HG03432 (cell line): ENCODE measurements around the gene ERVW-1.
"Not testable (repeated sequence)": the region's sequence is repeated elsewhere in the genome, so short reads cannot be mapped to it uniquely, and the experiment has no call there.

ENCODE experiments used
- ATAC-seq: cut with Tn5 transposase; IDR thresholded peaks from one replicate; pipeline ENCODE4 v1.9.1; 2021; ENCODE audit warnings: mild to moderate bottlenecking, moderate library complexity; ENCODE audit not compliant: unreplicated experiment

The ERVW-1 gene

DNA sequence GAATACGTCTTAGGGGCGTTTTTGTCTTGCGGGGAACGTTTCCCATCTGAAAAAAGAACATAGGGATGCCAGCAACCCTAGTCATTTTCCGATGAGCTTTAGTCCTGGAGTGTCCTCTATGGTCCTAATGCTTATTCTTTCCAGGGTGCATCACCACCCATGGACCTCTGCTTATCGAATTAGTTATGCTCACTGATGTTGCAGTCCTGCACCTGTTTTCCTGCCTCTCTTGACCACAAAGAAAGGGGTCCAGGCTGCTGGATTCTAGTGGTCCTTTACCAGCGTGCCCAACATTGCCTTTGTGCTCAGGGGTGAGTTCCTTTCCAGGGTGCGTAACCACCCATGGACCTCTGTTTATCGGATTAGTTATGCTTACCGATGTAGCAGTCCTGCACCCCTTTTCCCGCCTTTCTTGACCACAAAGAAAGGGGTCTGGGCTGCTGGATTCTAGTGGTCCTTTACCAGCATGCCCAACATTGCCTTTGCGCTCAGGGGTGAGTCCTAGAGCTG is 2.4 kb downstream of the ERVW-1 start:
- not testable (repeated sequence) for ATAC-seq

DNA sequence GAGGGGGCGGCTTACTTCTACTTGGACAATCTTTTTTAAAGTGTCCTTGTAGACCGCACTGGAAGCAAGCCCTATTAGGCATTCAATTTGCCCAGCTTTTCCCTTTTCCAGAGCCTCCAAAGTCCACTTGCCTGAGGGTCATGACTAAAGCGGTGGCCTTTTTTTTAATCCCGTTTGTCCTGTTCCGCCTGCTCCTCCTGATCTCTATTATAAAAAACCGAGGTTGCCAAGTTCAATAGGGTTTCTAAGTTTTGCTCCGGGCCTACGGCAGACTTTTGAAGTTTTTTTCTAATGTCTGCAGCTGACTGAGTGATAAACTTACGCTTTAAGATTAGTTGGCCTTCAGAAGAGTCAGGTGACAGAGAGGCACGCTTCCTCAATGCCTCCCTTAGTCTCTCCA is 3.8 kb downstream of the ERVW-1 start:
- not testable (repeated sequence) for ATAC-seq

DNA sequence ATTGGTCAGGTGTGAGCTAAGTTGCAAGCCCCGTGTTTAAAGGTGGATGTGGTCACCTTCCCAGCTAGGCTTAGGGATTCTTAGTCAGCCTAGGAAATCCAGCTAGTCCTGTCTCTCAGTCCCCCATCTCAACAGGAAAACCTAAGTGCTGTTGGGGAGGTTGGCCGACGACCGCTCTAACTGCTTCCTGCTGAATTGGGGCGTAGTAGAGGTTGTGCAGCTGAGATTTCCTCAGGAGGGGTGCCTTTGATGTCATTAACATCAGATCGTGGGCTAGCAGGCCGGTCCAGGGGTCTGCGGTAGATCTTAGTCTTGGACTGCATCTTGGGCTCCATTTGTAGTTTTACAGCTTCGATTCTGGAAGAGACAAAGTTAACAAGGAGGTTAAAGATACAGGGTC is 9.2 kb downstream of the ERVW-1 start:
- ATAC-seq, result not testable (repeated sequence)

DNA sequence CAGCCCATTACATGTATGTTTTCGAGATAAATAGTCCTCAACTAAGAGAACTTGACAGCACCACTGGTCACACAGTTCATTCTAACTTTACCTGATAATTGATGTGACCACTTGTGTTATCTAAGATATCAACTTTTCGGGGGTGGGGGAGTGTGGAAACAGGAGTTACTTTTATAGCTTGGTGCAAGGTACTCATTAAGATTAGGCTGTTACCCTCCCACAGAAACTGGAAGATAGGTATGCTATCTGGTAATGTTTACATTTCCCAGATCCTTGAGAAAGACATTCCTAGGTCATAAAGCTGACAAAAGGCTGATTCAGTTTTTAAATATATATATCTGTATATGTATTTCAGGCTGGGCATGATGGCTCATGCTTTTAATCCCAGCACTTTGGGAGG is 11.1 kb downstream of the ERVW-1 start:
- no peak for ATAC-seq

DNA sequence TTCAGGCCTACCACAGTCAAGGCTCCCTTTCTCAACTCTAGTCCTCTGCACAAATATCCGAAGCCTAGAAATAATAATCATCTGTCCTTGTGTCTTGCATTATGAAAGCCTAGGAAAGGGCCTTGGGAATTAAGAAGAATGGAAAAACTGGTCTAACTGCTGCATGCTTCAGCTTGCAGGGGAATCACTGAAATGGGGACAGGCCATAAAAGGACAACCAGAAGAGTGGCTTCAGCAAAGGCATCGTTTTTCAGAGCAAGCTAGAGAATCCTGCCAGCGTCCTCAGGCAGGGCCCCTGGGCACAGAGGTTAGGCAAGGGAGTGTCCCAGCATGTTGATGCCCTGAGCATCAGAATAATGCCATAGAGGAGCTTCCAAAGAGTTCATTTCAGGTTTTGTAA is 13.2 kb downstream of the ERVW-1 start:
- no peak for ATAC-seq

DNA sequence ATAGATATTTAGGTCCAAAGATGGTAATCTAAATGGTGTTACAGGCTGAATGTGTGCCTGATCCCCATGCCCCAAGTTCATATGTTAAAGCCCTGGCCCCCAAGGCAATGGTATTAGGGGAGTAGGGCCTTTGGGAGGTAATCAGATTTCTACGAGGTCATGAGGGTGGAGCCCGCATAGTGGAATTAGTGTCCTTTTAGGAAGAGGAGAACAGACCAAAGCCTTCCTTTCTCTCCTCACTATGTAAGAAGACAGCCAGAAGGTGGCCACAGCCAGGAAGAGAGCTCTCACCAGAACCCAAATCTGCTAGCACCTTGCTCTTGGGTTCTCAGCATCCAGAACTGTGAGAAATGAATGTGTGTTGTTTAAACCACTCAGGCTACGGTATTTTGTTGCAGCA is 15.2 kb downstream of the ERVW-1 start:
- ATAC-seq, result no peak

DNA sequence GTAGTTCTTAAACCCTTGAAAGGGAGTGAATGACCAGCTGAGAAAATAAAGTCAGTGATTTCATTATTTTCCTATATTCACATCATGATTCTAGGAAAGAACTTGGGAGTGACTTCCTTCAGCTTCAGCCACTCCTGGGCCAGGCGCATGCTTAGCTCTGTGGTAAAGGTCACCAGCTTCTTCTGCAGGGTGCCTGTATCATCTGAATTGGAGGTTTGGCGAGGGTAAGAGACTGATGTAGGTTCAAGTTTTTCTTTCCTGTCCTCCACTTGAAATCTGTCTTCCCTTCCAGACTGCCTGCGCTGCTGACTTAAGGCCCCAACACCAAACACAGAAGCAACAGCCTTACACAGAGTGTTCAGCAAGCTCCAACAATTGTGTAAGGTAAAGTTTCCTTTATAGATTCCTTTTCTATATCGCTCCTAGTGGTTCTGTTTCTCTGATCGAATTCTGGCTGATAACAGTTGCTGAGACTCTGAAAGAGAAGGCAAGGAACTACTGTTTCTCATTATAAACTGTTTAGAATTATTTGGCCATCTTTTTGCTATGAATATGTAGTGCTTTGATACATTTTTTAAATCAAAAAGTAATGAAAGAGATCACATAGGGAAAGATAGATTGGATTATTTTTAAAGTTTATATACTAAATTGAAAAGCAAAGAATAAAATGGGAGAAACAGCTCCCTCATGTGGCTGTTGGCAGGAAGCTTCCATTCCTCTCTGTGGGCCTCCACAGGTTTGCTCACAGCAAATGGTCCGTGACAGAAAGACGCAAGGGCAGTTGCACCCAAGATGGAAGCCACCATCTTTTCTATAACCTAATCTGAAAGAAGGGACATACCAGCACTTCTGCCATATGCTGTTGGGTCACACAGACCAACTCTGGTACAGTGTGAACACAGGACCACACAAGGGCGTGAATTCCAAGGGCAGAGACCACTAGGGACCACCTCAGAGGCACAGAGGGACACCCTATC is 16.4 kb downstream of the ERVW-1 start:
- peak; percentile 84 for ATAC-seq

DNA sequence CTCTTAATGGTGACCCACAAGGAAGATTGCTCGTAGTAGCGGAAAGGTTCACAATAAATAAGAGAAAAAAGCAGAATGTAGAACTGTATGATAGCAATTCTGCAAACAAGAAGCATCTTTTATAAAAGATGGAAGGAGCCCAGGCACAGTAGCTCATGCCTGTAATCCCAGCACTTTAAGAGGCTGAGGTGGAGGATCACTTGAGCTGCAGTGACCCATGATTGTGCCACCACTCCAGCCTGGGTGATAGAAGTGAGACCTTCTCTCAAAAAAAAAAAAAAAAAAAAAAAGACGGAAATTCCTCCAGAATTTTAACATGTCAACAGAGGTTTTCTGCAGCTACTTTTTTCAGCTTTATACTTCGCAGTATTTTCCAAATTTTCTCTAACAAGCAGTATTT is 17.2 kb downstream of the ERVW-1 start:
- no peak for ATAC-seq

DNA sequence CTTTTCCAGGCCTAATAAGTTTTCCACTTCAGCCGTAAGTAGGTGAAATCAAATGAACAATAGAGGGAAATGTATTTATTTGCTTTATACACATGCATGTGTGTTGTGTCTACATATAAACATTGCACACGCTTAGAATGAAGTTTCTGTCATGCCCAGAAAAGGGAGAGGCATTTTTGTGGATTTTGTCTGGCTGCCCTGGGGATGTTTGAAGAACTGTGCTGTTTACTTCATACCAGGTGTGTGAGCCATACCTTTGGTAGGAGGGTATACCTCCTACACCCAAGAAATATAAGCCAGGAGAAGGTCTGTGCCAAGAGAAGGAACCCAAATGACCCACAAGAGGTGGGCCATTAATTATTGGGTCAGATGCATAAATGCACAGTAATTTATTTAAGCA is 17.6 kb downstream of the ERVW-1 start:
- no peak for ATAC-seq

DNA sequence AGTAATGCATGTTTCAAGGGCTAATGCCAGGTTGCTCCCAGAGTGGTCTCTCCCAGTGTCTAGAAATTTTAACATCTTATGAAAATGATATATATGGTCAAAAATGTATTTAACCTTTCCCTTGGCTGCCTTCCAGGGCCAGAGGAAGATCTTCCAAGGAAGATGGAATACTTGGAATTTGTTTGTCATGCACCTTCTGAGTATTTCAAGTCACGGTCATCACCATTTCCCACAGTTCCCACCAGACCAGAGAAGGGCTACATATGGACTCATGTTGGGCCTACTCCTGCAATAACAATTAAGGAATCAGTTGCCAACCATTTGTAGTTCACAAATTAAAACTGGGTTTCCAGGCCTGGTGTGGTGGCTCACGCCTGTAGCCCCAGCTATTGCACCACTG is 21.5 kb downstream of the ERVW-1 start:
- ATAC-seq, result no peak

DNA sequence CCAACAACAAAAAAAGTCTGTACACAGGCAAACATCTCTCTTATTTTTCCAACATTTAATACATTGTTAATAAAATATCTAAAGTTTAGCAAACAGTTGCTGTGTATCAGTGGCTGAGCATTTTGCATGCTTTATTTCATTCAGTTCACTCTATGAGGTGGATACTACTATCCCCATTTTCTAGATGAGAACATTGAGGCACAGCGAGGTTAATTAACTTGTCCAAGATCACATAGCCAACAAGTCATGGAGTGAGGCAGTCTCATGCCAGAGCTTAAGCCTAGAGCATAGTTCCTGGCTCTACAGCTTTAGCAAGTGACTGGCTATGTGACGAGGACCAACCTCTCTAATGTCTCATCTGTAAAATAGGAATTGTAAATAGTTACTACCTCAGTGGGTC is 26.1 kb downstream of the ERVW-1 start:
- ATAC-seq, result no peak

DNA sequence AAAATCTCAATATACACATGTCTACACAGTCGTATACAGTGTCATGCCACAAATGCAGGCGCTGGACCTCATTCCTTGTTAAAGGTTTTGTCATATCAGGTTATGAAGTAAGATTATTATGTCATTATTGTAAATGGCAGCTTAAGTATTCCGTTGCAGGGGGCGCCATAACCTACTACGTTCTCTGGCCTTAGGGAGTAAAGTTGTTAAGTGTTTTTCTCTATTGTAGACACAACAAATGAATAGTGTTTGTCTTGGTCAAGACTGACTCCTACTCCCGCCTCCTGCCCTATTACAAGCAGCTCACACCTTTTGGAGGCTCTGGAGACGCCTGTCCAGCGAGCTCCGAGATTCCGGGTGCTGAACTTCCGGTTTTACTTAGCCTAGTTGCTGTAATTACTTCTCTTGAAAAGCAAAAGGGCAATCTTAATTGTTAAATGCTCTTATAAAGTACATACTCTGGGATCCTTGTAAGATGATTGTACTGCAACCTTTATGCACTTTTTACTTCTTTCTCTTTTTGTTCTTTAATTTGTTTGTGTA is 29.5 kb downstream of the ERVW-1 start:
- ATAC-seq, result peak; percentile 48

DNA sequence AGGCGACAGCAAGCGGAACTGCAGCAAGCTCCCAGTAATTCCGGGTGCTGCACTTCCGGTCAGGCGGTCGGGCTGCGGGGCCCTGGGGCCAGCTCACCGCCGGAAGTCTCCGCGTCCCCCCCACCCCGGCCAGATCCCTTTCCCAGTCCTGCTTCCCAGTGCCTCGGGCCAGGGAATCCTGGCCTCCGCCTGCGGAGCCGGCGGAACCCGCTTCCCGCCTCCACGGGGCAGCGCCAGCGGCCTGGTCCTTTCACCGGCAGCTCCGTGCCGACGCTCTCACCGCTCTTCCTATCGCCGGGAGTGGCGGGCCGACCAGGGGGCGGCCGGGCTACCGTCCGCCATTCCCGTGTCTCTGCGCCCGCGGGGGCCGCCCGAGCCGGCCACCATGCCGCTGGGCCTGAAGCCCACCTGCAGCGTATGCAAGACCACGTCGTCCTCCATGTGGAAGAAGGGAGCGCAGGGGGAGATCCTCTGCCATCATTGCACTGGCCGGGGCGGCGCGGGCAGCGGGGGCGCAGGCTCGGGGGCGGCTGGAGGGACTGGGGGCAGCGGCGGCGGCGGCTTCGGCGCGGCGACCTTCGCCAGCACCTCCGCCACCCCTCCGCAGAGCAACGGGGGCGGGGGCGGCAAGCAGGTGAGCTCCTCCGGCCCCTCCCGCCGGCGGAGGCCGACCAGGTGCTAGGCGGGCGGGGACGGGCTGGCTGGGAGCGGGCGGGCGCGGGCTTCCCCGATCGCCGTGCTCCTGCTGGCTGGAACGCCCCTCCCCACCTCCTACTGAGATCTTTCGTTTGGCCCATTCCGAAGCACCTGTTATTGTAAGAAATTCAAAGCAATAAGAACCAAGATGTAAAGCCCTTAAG is 30.2 kb downstream of the ERVW-1 start, which contains the start of gene GATAD1:
TSS of gene GATAD1 (plus strand) at position 138 of the 860 bp plus-strand sequence. CDS start at position 386, 248 bp downstream.
- ATAC-seq, result peak; percentile 91

DNA sequence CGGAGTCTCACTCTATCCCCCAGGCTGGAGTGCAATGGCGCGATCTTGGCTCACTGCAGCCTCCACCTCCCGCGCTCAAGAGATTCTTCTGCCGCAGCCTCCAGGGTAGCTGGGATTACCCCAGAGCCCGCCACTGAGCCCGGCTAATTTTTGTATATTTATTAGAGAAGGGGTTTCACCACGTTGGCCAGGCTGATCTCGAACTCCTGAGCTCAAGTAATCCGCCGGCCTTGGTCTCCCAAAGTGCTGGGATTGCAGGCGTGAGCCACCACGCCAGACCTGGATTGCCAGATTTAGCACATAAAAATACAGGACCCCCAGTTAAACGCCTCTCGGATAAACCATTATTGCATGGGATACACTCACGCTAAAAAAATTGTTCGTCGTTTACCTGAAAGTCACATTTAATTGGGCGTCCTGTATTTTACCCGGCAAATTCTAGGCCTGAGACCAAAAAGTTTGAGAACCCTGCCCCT is 30.8 kb downstream of the ERVW-1 start:
- ATAC-seq, result no peak

DNA sequence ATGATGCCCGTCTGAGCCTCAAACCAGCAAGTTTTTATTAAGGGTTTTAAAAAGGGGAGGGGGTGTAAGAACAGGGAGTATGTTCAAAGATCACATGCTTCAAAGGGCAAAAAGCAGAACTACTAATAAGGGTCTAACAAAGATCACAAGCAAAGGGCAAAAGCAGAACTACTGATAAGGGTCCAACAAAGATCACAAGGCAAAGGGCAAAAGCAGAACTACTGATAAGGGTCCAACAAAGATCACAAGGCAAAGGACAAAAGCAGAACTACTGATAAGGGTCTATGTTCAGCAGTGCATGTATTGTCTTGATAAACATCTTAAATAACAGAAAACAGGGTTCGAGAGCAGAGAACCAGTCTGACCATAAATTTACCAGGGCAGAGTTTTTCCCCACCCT is 35.0 kb downstream of the ERVW-1 start:
- not testable (repeated sequence) for ATAC-seq

DNA sequence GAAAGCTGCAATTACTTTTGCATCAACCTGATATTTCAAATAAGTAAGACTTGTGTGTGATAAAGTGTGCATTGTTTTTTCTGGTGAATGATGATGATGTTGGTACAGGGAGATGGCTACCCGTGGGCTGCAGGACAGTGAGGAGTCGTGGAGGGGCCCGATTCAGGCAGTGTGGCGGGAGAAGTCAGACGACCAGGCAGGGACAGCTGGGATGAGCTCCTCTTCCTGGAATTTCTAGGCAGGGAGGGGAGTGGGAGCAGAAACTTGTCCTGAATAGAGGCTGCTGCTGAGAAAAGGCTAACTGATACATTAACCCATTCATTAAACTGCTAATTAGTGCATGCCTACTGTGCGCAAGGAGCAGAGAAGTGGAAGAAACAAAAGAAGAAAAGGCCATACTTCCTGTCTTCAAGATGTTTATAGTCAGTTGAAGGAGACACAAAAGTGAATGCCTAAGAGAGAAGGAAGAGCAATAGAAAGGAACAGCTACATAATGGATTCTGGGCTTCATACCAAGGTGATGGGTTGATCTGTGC is 39.7 kb downstream of the ERVW-1 start:
- no peak for ATAC-seq

DNA sequence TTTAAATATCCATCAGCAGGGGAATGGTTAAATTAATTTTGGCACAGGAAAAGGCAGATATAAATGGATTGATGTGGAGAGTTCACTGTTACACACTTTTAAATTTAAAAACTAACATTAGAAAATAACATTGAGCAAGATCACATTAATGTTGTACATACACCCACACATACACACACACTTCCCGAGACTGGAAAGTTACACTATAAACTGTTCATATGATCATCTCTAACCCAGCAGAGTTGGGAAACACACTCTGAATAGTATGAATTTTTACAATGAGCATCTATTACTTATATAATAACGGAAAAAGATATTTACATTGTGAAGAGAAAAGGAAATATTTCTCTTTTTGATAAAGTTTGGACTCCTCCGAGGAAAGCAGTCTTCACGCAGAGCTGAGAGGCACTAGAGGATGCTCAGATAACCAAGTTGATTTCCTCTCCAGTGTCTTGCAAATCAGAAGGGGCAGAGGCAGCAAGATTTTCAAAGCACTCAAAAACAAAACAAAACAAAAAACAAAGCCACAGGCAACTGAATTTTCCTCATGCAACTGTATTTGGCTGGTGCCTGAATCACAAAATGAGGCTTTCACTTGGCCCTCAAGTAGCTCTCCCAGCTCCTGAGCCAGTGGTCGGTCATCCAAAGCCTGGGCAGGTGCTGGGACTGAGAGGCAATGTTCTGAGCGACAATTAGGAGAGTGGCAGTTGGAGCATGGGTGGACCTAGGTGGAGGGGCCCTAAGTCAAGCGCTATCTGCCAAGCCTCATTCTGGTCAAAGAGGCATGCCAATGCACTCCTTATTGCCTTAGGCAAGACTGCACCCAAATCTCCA is 40.9 kb downstream of the ERVW-1 start:
- ATAC-seq, result no peak

DNA sequence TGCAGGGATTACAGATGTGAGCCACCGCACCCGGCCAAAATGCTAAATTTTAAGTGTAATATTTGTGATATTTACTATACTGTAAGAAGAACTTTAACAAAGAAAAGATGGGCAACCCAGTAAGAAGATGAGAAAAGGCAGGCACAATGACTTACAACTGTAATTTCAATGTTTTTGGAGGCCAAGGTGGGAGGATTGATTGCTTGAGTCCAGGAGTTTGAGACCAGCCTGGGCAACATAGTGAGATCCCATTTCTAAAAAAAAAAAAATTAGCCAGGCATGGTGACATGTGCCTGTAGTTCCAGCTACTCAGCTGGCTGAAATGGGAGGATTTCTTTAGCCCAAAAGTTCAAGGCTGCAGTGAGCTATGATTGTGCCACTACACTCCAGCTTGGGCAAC is 42.2 kb downstream of the ERVW-1 start:
- no peak for ATAC-seq

DNA sequence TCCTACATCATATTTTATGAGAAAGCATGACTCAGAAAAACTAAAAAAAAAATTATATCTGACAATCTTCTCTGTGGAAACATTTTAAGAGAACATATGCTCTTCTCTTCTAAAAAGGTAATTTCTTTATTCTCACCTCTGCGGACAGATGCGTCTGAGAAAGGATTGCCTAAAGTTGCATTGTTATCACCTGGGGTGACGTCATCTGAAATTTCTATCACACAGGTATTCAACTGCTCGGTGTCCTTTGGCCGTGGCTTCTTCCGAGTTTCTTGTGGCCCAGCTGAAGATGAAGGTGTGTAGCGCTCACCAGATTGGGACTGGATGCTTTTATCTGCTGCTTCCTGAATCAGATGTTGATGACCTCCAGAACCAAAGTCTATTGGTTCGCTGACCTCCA is 44.7 kb downstream of the ERVW-1 start:
- ATAC-seq, result no peak
